G401 (cell line): ENCODE results near the gene CHST7. TPM values are rescaled to one million over a fixed set of nuclear protein-coding genes. Genes with fewer than 3 reads are reported as not detected.

Experiments
- DNase-seq: peaks from one replicate; pipeline ENCODE4 v3.0.0-alpha.2; 2015; ENCODE audit warnings: low spot score
- in situ Hi-C: cut with HindIII; loops from 2 replicates; pipeline ENCODE4 v1.10.0; 2016; ENCODE audit warnings: low sequenced_read_pairs, mixed read lengths
- total RNA-seq: library from RNA; depleted of rRNA; stranded (reverse); fragments of >200 nt; shearing (Covaris generic); gene quantifications from 2 replicates; pipeline ENCODE4 v1.2.3, GENCODE V29; 2014; rRNA removed

CHST7 gene
- total RNA-seq, 1 experiment from 2014 or later: 0.20 TPM

DNA sequence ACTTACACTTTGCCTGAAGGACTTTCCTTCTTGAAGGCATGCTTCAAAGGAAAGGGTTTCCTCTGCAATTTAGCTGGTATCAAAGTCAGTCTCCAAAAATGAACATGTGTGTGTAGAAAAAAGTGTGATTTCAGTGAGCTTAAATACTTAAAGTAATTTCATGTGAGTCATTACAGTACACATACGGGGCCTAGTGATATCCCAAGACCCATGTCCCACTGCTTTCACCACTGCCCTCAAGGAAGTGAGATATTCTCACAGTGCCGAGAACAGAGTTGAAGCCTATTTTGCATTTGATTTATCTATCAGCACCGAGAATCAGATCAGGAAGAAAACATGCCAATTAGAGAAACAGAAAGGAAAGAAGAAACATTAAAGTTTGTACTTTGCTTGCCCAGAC is 61.0 kb downstream of the CHST7 start:
- DNase-seq: no peak
- in situ Hi-C loops: no loop called here

GRCh38 chrX:46635186-46635585 is 61.6 kb downstream of the CHST7 start:
- DNase-seq: no peak
- in situ Hi-C loops: no loop called here

DNA sequence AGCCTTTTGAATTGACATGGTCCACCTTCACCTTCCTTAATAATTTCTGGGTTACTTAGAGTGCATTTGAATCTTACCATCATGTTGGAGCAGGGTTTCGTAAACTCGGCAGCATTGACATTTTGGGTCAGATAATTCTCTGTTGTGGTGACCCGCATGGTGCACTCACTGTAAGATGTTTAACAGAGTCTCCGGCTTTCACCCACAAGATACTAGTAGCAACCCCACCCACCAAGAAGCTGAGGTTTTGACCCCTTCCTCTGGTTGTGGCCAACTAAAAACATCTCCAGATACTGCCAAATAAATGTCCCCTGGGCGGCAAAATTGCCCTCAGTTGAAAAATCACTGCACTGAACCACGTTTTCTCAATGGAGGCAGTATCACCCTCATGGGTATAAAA is 62.7 kb downstream of the CHST7 start:
- in situ Hi-C loops: no loop called here
- DNase-seq: no peak

GRCh38 chrX:46637938-46638337 is 64.4 kb downstream of the CHST7 start:
- in situ Hi-C loops: no loop called here
- no peak for DNase-seq

GRCh38 chrX:46642145-46642544 is 68.6 kb downstream of the CHST7 start:
- peak; percentile 21 for DNase-seq
- in situ Hi-C loops: no loop called here

- in situ Hi-C loops: no loop called here
Observed at GRCh38 chrX:46643636-46644035, 70.1 kb downstream of the CHST7 start.

DNA sequence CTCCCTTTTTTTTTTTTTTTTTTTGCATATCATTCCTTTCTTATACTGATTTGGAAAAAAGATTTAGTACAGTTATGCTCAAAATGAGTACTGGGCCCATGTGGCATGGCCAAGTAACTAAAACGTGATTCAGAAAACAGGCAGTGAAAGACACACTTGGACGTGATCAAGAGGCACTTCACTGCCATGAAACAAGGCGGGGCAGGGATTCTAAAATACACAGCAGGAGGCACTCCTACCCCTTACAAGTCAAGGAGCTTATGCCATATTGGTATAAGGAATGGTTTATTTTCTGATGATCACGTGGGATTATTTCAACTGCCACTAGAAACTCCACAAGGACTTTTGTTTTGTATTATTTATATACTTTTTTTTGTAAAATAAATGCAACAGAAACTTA is 72.0 kb downstream of the CHST7 start:
- DNase-seq: no peak
- in situ Hi-C loops: no loop called here

More at GRCh38 chrX:46643636-46644035, 70.1 kb downstream of the CHST7 start:
- DNase-seq: no peak

- DNase-seq: no peak
- in situ Hi-C loops: no loop called here
Observed at GRCh38 chrX:46647251-46647650, 73.7 kb downstream of the CHST7 start.

Other genes with a start within 250 kb of the CHST7 start
- gene ZNF674, start 28.3 kb upstream of the CHST7 start, total RNA-seq: 0.98 and 2.0 TPM in 2 replicates
- 1.5 and 2.1 TPM in 2 replicates for gene SLC9A7, start 185.4 kb downstream of the CHST7 start, total RNA-seq